Measurements from ENCODE around the gene ADAM19. TPM values are rescaled to one million over a fixed set of nuclear protein-coding genes. Genes with fewer than 3 reads are reported as not detected.
A peak's percentile ranks its signal among the peaks of the same experiment; 100 is the strongest.

Gene ADAM19
- total RNA-seq, 1 donor from 2014 or later, result 232 TPM

DNA sequence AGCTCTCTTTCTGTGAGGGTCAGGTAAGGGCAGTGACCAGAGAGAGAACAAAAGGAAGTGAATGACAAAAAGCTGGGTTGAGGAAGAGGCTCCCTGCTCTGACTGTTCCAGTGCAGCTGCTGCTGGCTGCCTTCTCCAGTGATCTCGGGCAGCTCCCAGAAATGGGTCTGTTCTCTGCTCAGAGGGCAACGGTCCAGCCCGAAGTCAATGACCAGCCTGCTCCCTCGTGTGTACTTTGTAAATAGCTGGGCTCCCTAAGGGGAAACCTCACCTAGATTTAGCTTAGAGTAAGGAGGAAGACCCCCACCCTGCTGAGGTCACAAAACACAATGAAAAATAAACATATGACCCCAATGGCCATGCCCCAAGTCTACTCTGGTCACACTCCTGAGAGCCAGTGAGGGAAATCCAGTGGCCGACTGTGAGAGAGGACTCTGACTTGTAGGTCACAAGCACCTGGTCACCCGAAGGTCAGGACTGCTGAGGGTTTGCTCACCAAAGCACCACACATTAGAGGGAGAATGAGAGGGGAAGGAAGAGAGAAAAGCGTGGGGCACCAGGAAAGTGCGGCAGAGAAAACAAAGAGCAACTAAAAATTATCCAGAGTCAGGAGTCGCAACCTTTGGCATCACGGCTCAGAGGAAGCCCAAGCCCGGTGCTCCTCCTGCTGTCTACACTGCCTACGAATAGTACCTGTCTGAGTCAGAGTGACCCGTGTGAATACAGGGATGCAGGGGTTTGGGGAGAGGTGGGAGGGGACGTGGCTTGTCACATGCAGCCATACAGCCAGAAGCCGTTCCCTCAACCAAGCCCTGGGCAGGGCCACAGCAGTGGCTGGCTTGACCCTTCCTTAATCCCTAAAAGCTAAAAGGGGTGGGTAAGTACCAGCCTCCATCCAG, 95.7 kb downstream of the ADAM19 start:
- Mint-ChIP-seq H3K9me3 (no peaks in the 10 kb centered on the region), H3K27ac (peak overlapping the region; percentile 88), H3K36me3 (ENCODE audit: low read depth) (peaks cover 85% of the 10 kb centered on the region), H3K4me3 (peak overlapping the region; percentile 49), H3K4me1 (peaks cover 60% of the 10 kb centered on the region), H3K27me3 (no peaks in the 10 kb centered on the region)
- intact Hi-C loops (cut with micrococcal nuclease), result loop anchor here (5.0 kb wide), 1 partner anchor 138 kb away; no protein-coding TSS in a partner anchor
- DNase-seq, result no peak

DNA sequence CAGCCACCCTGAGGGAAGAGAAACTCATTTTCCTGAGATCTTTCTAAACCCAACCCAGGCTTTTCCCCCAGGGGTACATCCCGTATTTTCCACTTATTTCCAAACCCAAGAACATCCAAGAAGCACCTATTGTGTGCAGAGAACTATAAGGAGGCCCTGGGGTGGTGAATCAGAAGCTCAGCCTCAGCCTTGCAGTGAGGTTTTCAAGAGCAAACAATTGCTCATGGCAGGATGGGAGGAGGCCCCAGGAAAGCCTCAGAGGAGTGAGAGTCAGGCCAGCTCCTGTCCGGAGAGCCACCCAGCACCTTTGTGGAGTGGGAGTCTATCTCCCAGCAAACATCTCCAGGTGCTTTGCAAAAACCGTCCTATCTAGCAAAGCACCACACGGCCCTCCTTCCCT, 96.4 kb downstream of the ADAM19 start:
- H3K36me3 Mint-ChIP-seq (ENCODE audit: low read depth), result peaks cover 86% of the 10 kb centered on the region
- H3K27ac Mint-ChIP-seq, result peak overlapping the region; percentile 88
- no peaks in the 10 kb centered on the region for H3K9me3 Mint-ChIP-seq

DNA sequence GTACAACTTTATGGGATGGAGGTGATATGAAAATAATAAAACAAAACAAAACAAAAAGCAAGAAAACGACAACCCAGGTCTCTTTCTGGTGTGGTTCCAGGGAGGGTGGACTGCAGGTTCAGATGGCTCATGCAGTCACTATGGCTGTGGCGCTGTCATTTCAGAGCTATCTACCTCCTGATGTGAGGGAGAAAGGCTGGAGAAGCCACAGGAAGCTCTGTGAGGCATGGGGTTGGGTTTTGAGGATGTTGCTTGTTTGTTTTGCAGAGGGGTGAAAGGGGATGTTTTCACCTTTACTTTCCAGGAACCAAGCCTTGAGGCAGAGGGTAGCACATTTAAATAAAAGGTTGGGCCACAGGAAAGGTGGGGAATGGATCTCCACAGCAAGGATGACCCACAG, 96.8 kb downstream of the ADAM19 start:
- Mint-ChIP-seq H3K4me1 (peaks cover 57% of the 10 kb centered on the region), H3K27me3 (no peaks in the 10 kb centered on the region), H3K27ac (peak overlapping the region; percentile 88), H3K36me3 (ENCODE audit: low read depth) (peaks cover 83% of the 10 kb centered on the region), H3K9me3 (no peaks in the 10 kb centered on the region), H3K4me3 (peak overlapping the region; percentile 49)
- DNase-seq, result peak; percentile 74
- intact Hi-C loops (cut with micrococcal nuclease), result loop anchor here (5.0 kb wide), 1 partner anchor 136 kb away; no protein-coding TSS in a partner anchor

More for the DNA sequence above, 96.4 kb downstream of the ADAM19 start:
- Mint-ChIP-seq H3K4me1 (peaks cover 61% of the 10 kb centered on the region), H3K4me3 (peak overlapping the region; percentile 49), H3K27me3 (no peaks in the 10 kb centered on the region)
- intact Hi-C loops (cut with micrococcal nuclease), result loop anchor here (5.0 kb wide), 1 partner anchor 137 kb away; no protein-coding TSS in a partner anchor
- DNase-seq, result no peak

DNA sequence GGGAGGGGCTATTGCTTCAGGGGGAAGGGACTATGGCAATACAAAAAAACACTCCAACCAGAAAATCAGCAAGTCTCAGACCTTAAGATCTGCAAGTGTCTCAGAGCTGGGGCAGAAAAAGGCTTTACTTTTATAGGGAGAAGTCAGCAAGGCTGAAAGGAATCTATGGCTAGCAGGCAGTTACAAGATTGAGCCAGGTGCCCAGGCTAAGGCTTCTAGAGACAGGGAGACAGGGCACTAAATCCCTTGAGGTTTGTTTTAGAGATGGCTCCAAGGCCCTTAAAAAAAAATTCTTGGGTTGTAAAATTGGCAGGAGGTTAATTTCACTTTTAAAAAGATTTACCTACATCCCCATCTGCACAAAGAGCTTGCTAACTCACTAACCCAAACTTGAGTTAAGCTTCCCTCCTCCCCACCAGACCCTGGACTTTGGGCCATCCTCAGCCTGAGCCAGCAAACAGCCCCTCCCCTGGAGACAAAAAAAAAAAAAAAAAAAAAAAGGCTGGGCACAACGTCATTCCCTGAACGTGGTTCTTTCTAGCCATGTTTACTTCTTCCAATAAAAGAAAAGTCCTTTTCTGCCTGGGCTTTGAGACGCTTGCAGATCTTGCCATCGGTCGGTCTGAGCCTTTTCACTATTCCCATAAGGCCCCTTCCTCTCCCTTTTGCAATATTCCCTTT, 97.6 kb downstream of the ADAM19 start:
- Mint-ChIP-seq H3K9me3 (no peaks in the 10 kb centered on the region), H3K4me3 (peak overlapping the region; percentile 49), H3K27ac (peak overlapping the region; percentile 88), H3K27me3 (no peaks in the 10 kb centered on the region), H3K36me3 (ENCODE audit: low read depth) (peaks cover 83% of the 10 kb centered on the region), H3K4me1 (peaks cover 57% of the 10 kb centered on the region)
- intact Hi-C loops (cut with micrococcal nuclease), result loop anchor here (1.0 to 5.0 kb wide), 3 partner anchors 45 to 150 kb away; no protein-coding TSS in a partner anchor
- no peak for DNase-seq

DNA sequence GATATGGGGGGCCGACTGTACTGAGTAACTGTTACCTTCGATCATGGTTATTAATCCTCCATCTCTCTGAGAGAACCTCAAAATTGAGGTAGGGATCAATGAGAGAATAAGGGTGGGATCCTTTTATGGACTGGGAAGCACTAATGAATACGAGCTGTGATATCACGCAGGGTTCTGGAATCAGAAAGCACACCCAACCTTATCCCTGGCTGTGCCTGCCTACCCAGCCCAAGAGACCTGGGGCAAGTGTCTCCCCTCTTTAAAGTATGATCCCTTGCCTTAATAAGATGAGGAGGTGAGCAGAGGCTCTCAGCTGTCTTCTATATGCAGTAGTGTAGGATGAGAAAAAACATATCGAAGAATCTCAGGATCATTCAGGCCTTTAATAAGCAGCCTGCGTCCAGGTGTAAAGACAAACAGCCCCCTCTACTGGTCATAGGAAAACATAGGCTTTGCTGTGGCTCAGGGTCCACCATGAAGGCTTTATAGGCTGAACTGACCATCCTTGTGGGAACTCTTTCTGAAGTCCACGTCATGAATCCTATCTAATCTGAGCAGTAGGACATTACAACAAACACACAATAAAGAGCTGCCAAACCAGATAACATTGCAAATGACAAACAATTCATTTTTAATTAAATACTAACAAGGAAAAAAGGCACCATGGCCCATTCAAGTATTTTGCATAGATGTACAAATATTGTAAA, 98.7 kb downstream of the ADAM19 start:
- Mint-ChIP-seq H3K36me3 (ENCODE audit: low read depth) (peaks cover 82% of the 10 kb centered on the region), H3K27ac (peak overlapping the region; percentile 29), H3K4me3 (no peak overlapping the region), H3K27me3 (no peaks in the 10 kb centered on the region), H3K4me1 (peaks cover 52% of the 10 kb centered on the region), H3K9me3 (no peaks in the 10 kb centered on the region)
- intact Hi-C loops (cut with micrococcal nuclease), result loop anchor here (1.0 to 5.0 kb wide), 3 partner anchors 44 to 149 kb away; no protein-coding TSS in a partner anchor
- DNase-seq, result peak; percentile 75

DNA sequence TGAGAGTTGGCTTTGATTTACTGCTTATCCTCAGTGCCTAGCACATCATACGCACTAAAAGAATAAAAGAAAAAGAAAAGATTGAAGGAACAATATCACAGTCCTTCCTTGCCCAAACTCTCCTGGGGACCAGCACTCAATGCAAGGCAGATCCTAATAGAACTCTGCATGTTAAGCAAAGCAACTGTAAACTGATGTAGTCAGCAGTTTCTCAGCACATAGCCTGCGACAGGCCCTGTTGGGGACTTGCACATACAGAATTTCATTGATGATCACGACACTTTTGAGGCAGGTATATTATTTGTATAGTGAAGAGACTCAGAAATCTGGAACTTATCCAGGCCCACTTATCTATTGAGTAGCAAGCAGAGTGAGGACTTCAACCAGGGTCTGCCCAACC, 100.1 kb downstream of the ADAM19 start:
- Mint-ChIP-seq H3K4me3 (no peak overlapping the region), H3K27me3 (no peaks in the 10 kb centered on the region), H3K4me1 (peaks cover 41% of the 10 kb centered on the region), H3K9me3 (no peaks in the 10 kb centered on the region), H3K27ac (peak overlapping the region; percentile 53), H3K36me3 (ENCODE audit: low read depth) (peaks cover 74% of the 10 kb centered on the region)
- DNase-seq, result no peak
- intact Hi-C loops (cut with micrococcal nuclease), result loop anchor here (5.0 kb wide), 1 partner anchor 133 kb away; no protein-coding TSS in a partner anchor

DNA sequence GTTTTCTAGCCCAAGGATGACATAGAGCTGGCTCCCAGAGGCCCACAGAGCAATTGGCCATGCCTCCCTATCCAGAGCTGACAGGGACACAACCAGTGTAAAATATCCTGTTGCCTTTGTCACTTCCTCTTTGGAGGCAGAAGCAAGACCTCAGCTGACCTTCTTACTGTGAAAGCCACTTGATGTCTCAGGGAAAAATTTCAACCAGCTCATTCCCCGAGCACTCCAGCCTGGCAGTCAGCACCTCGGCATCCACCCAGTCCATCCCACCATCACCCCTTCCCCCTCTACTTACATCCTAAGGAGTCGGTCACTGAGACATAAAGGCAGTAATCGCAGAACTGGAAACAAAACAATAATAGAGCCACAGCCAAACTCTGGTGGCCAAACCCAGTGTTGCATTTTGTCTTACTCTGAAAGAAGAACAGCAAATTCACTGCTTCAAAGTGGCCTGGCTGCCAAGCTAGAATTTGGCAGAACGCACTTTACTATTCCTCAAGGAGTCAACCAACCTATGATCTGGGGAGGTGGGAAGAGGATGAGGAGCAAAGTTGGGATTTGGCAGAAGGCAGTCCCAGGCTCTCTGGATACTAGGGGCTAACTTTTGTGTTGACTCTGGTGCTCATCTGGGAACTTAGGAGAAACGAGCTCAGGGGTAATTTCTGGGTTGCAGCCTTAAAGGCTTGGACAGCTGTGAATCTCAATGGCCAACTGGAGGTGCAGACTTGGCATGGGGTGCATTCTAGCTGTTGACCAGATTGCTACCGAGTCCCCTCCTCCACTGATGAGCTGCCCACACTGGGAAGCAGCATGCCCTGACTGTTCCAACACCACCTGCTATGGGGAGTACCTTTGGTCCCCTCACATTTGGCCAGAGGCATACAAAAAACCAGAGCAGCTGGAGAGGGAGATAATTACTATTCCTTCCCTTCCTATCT, 101.9 kb downstream of the ADAM19 start:
- H3K27ac Mint-ChIP-seq, result peak overlapping the region; percentile 73
- H3K4me1 Mint-ChIP-seq, result peaks cover 25% of the 10 kb centered on the region
- no peaks in the 10 kb centered on the region for H3K9me3 Mint-ChIP-seq
- H3K27me3 Mint-ChIP-seq, result no peaks in the 10 kb centered on the region
- DNase-seq, result no peak
- no peak overlapping the region for H3K4me3 Mint-ChIP-seq
- H3K36me3 Mint-ChIP-seq (ENCODE audit: low read depth), result peaks cover 64% of the 10 kb centered on the region
- intact Hi-C loops (cut with micrococcal nuclease), result no loop called here

DNA sequence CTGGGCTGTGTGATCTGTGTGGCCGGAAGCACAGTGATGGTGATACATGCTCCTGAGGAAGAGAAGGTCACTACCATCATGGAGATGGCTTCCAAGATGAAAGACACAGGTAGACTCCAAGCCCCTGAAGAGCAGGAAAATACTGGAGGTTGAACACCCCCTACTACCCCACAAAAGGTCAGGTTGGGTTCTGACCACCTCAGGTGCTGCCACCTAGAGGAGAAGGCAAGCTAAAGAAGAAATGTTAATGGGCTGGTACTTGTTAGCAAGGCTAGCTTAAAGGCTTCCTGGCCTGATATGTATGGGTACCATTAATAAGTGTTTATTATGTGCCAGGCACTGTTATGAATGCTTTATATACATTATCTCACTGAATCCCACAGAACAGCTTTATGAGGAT, 103.9 kb downstream of the ADAM19 start:
- peak; percentile 71 for DNase-seq
- Mint-ChIP-seq H3K27ac (peak overlapping the region; percentile 53), H3K27me3 (no peaks in the 10 kb centered on the region), H3K4me1 (peaks cover 16% of the 10 kb centered on the region), H3K4me3 (no peak overlapping the region), H3K9me3 (no peaks in the 10 kb centered on the region), H3K36me3 (ENCODE audit: low read depth) (peaks cover 47% of the 10 kb centered on the region)
- intact Hi-C loops (cut with micrococcal nuclease), result no loop called here

DNA sequence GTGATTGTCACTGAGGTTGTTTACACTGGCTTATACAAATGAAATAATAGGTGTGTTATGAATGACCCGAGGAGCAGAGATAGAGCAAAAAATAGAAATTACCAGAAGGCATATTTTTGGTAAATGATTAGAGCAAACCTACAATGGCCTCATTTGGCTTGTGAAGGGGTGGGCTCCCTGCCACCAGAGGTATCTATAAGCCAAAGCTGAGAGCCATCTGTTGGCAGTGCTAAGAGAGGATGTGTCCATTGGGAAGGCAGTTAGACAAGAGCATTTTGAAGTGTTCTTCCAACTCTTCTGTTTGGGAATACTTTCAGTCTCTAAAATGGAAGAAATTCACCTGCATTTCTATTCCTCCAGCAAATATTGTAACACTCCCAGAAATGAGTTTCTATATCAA, 104.9 kb downstream of the ADAM19 start:
- Mint-ChIP-seq H3K9me3 (no peaks in the 10 kb centered on the region), H3K27ac (no peak overlapping the region), H3K36me3 (ENCODE audit: low read depth) (peaks cover 53% of the 10 kb centered on the region), H3K4me1 (peaks cover 22% of the 10 kb centered on the region), H3K4me3 (no peak overlapping the region), H3K27me3 (no peaks in the 10 kb centered on the region)
- intact Hi-C loops (cut with micrococcal nuclease), result no loop called here
- no peak for DNase-seq

DNA sequence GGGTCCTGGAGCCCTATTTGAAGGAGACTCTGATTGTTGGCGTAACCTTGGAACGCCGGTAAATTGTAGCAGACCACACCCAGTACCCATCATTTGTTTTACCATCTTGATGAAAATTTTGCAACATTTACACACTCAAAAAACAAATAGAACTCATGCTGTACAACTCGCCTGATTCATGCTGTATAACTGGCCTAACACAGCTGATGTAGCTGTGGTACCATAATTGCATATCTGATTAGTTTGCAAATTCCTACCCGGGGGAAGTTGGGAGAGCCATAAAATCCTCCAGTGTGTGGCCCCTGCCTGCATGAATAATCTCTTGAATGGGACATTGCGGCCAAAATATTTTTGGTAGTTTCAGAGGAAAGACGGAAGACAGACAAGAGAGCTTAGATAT, 105.9 kb downstream of the ADAM19 start:
- Mint-ChIP-seq H3K4me3 (no peak overlapping the region), H3K27me3 (no peaks in the 10 kb centered on the region), H3K4me1 (peaks cover 23% of the 10 kb centered on the region), H3K36me3 (ENCODE audit: low read depth) (peaks cover 49% of the 10 kb centered on the region), H3K27ac (no peak overlapping the region), H3K9me3 (no peaks in the 10 kb centered on the region)
- no peak for DNase-seq
- intact Hi-C loops (cut with micrococcal nuclease), result loop anchor here (10.0 kb wide), 2 partner anchors 325 to 445 kb away; partner anchors contain the start of gene MED7

DNA sequence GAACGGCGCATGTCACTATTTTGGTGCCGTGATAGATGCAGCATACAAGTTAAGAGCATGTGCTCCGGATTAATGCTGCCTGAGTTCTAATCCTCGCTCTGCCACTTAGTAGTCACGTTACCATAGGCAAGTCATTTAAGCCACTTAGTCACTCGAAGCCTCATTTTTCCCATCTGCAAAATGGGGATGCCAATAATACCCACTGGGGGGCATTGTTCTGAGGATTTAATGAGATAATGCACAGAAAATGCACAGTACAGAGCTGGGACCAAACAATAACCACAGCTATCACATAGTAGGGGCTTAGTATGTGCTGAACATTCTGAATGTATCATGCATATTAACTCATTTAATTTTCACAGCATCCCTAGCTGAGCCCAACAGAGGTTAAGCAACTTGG, 106.5 kb downstream of the ADAM19 start:
- H3K4me1 Mint-ChIP-seq, result peaks cover 27% of the 10 kb centered on the region
- H3K27ac Mint-ChIP-seq, result no peak overlapping the region
- H3K9me3 Mint-ChIP-seq, result no peaks in the 10 kb centered on the region
- H3K36me3 Mint-ChIP-seq (ENCODE audit: low read depth), result peaks cover 43% of the 10 kb centered on the region
- intact Hi-C loops (cut with micrococcal nuclease), result loop anchor here (10.0 kb wide), 2 partner anchors 324 to 444 kb away; partner anchors contain the start of gene MED7
- H3K27me3 Mint-ChIP-seq, result no peaks in the 10 kb centered on the region
- no peak for DNase-seq
- H3K4me3 Mint-ChIP-seq, result no peak overlapping the region

DNA sequence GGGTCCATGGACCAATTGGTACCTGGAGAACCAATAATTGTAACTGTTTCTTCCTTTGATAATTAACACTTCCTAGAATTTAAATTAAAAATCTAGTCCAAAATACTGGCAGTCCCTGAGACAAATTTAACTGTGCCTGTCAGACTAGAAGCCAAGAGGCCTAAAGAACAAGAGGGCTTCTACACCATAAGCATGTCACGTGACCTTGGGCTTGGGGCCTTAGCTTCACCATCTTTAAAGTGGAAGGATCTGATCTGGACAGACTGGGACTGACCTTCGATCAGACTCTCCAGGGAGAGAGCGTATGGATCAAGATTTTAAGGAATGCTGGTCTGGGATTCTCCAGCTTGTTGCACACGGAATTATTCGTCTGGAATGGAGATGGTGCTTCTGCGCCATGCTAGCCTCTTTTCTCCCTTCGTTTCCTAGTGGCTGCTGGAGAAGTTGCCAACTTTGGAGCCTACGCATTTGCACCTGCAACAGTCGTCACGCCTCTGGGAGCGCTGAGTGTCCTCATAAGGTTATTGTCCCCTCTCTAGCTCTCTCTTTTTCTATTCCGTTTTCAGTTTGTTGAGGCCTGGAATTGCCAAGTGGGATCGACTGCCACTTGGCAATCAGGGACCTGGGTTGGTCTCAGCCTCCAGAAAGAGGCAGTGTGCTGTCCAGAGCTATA, 107.1 kb downstream of the ADAM19 start:
- Mint-ChIP-seq H3K9me3 (no peaks in the 10 kb centered on the region), H3K4me3 (no peak overlapping the region), H3K36me3 (ENCODE audit: low read depth) (peaks cover 46% of the 10 kb centered on the region), H3K27ac (no peak overlapping the region), H3K4me1 (peaks cover 34% of the 10 kb centered on the region), H3K27me3 (no peaks in the 10 kb centered on the region)
- intact Hi-C loops (cut with micrococcal nuclease), result loop anchor here (10.0 kb wide), 2 partner anchors 324 to 444 kb away; partner anchors contain the start of gene MED7
- DNase-seq, result no peak

All from activated CD4-positive, alpha-beta T cell treated with anti-CD3 and anti-CD28 coated beads, Interleukin-2, amount 10 ng/mL, durations not matched to agents 24 days and 14 days (primary cell).